ENCODE measurements around the gene LMO1.
A peak's percentile ranks its signal among the peaks of the same experiment; 100 is the strongest.

LMO1 gene

DNA sequence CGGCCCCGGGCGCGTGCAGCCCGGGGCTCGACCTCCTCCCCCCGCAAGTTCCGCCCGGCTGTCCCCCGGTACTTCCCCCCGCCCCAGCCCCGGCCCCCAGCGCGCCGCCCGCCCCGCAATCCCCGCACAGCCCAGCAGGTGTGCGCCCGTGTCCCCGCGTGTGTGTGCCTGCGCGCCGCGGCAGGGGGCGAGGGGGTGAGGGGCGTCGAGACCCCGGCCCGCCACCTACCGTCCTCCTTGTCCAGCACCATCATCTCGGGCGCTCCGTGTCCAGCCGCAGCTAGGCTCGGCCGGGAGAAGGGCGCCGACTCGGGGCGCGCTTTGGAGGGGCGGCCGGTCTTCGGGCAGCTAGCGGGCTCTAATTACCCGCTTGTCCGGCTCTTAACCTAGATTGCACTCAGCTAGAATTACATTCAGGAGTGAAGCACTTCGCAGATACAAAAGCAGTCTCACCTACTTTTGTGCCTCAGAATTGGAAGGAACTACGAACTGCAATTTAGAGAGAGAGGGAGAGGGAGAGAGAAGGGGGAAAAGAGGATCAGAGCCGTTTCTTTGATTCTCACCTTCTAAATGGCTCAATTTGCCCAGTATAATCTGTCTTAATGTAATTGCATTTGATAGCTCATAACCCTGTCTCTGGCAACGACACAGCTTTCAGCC lies 439 bp downstream of the LMO1 start:
- peak; percentile 49 for DNase-seq

DNA sequence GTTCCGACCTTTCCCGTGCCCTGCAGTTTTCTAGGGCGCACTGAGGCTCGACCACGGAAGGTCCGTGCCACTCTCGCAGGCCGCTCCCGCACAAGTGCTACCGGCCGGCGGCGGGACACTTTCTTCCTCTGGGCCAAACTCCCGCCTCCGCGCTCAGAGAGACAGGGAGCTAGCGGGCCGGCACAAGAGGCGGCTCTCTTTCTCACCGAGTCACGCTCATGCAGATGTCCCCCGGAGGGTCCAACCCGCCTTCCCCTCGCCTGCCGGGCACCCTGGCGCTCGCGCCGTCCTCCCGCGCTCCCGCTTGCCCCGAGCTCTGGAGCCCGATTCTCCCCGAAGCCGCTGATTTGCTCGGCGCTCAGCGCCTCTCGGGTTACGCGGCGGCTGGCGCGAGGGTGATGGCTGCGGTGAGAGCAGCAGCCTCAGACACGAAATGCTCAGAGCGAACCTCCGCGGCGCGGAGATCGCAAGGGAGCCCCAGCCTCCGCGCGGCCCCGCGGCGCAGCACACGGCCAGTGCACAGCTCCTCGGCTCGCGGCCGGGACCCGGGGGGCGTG lies 1.0 kb downstream of the LMO1 start:
- peak; percentile 71 for DNase-seq

DNA sequence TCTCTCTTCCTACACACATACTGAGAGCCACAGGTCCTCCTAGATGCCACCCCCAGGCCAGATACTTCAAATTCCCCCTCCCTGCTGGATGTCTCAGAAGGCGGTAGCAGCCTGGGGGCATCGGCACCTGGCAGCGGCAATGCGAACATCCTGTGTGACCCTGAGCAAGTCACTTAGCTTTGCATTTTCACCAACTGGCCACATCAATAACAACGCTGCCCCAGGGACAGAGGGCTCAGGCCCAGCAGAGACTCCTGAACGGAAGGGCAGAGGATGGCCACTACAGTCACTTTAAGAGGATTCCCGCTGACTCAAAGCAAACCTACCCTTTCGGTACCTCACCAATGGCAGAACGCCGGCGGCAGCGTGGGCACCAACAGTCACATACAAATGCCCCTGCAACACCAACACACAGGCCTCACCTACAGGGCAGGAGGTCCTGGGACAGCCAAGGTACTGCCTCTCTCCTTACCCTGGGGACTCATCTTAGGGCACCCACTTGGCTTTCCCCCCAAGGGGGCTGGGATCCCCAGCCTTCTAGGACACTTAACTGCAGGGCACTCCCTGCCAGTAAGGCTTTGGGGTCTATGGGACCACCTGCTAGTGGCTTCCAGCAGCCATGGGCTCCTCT lies 1.6 kb downstream of the LMO1 start:
- no peak for DNase-seq

DNA sequence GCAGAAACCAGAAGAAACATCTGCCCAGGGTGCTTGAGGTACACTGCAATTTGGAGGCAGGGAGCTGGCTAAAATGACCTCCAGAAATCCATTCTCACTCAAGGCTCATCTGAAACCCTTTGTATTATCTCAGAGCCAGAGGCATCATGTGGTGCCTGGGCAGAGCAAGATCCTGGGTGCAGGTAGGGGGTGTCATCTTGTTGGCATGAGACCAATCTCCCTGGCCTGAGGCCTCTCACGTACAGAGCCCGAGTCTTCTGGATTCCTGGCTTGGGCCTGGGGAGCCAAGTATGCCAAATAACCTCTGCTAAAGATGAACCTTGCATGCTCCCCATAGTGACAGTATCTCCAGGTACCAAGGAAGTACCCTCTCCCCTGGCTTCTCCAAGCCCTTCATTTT lies 2.4 kb downstream of the LMO1 start:
- no peak for DNase-seq

DNA sequence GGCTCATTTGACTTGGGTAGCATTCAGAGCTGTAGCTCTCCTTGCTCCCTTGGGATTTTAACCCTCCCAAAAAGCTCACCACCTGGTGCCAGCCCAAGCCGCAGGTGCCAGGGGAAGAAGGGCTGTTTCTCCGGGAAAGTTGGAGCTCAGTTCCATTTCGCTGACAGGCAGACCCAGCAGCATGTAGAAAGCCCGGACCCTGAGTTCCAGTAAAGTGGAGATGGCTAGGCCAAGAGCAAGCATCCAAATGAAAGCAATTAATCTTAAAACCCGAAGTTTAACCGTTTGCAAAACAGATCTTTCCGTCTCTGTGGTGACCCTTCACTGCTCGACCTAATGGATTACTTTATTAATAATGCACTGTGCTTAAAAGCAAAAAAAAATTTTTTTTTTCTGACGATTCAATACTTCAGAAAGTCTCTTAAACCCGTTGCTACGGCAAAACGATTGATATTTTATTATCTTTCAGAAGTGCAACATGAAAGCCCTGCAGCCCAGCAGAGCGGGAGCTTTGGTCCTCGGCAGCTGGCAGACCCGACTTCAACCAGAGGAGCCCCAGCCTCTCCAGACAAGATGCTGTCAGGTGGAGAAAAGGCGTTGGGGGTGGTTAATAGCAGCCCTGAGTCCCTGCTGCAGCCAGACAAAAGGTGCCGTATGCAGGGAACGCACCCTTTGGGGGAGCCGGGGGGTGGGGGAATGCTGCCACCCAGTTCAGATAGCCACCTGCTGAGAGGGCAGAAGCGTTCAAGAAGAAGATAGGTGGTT lies 3.3 kb downstream of the LMO1 start:
- peak; percentile 75 for DNase-seq

DNA sequence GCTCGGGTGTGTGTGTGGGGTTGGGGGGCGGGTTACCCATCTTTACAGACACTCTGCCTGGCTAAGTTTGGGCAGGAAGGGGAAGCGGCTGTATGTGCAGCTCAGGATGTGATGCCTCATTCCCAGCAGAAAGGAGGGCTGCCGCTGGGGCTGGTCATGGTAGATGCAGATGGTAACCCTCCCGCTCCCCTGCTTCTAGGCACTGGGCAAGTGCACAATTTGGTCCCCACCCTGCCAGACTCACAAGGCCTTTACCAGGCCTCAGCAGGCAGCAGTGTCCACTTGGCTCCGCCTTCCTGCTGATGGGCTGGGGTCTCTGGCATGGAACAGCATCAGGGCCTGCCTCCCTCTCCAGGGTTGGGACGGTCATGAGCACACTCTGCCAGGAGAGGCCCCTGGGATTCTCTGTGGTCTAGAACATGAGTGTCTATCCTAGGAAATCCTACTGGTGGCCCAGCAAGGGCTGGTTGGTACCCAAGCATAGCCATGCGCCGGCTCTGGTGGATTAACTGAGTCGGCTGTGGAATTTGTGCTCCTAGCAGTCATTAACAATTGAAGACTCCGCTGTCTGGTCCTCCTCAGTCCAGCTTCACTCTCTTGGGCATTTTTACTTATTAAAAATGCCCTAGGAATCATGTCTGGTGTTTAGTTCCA lies 4.2 kb downstream of the LMO1 start:
- DNase-seq = no peak

DNA sequence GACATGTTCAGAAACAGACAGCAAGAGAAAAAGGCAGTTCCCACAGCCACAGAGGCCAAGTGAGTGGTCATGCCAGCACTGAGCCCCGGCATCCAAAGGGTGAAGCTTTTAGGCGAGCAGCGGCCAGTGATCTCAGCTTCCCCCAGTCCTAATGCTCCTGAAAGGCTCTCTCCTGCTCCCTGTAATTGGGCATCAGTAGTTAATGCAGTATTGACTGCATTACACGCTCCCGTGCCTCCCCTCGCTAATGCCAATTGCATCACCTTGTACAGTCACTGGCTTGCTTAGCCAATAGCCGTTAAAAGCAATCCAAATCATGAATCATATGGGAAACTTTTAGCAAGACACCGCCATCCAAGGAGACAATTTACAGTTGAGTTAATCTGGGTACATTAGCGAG lies 4.9 kb downstream of the LMO1 start:
- DNase-seq = no peak

DNA sequence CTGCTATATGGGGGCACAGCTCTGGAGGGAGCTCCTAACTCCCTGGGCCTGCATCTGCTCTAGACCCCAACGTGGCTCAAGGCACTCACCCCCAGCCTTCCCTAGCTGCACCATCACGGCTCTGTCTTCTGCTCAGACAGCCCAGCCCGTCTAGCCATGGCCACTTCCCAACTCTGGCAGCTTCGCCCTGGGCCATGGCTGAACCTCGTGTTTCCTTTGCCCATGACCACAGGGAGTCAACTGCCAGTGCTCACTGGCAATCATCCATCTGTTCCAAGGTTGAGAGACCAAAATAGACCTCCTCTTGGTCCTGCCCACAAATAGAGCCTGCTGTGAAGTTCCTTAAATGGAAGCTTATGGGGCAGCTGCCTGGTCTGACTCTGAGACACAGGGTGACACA lies 5.4 kb downstream of the LMO1 start:
- no peak for DNase-seq

DNA sequence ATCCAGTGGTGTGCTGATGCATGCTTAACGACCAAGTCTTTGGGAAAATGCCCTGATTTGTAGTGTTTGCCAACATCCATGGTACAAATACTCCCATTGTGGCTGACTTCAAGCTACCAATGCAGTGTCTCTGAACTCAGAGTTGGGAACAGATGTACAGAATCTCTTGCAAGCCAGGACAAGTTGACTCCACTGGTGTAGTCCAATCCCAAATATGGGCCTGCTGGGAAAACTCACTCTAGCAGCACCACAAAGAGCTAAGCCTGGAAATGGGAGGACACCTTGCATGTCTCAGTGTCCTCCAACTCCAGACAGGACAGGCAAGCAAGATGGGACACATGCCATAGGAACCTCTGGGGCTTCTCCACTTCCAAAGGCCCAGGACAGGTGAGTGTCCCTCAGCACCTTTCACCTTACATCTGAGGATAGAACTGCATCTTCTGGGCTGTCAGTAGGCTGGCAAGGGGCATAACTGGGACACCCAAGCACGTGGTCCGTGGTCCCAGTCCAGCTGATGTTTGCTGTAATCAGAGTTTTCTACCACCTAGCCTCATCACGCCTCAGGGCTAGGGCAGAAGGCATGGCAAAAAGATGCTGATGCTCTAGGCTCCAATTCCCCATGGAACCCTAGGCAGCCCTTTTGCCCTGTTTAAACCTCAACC lies 6.5 kb downstream of the LMO1 start:
- no peak for DNase-seq

DNA sequence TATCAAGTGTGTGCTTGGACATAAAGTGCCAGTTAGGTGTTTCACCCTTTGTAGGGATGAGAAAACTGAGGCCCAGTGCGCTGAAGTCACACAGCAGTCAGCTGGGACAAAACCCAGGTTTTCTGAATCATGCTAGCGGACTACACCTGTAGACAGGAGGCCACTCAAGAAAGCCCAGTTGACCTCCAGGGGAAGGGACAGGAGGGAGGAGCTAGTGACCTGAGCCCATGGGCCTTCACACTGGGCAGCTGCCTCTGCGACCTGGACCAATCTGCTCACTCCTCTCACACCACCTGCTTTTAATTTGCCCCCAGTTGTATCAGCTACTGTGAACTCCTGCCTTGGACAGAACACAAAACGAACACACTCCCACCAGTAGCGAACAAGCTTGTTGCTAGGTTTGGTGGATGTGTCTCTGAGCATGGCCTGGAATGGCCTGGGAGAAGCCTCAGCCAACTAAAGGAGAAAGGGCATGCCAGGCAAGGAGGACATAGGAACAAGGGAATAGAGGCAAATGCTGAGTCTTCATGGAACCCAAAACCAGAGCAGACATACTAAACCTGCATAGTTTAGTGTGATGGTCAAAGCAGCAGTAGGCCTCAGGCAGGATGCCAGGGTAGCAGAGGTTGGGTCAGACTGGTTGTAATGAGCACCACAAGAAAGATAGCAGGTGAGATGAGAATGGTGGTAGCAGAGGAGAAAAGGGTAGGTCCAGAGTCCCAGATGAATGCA lies 7.2 kb downstream of the LMO1 start:
- DNase-seq = no peak

DNA sequence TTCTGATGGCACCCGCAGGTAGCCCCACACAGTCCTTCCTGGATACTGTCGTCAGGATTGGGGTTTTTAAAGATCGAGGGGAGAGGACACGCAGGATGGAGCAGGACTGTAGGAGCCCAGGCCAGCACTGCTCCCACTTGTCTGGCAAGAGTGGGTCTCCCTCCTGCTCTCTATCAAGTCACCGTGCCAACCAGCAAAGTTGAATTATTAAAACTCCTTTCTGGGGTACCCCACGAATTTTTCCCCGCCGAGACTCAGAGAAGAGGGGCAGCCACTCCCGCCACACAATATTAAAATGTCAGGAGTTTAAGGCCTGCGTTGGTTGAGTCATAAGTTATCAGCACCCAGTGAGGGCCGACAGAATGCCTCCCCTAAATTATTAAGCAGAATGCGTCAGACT lies 10.1 kb downstream of the LMO1 start:
- no peak for DNase-seq

DNA sequence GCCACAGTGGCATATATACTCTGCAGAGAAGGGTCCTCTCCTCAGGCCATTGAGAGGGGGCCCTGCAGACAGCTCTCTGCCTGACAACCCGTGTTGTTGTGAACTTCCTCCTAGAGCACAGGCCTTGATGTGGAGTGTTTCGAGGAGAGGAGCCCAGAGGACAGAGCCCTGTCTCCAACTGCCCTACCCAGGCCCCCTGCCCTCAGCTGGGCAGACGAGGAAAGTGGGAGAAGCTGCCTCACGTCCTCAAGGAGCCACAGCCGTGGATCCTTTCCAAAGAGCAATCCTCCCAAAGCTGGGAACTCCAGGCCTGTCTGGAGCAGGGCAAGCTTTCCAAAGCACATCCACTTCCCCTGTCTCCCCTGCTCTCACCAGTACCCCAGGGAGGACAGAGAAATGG lies 10.7 kb downstream of the LMO1 start:
- no peak for DNase-seq

DNA sequence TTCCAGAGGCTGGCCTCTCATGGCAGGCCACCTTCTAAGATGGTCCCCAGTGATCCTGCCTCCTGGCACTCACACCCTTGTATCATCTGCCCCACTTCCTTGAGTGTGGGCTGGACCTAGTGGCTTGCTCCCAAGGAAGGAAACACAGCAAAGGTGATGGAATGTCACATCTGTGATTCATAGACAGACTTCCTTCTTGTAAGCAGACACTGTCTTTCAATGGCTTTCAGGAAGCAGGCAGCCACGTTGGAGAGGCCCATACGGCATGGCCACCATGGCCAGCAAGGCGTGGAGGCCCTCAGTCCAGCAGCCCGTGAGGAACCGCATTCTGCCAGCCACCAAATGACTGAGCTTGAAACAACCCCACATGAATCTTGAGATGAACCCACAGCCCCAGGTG lies 11.3 kb downstream of the LMO1 start:
- no peak for DNase-seq

DNA sequence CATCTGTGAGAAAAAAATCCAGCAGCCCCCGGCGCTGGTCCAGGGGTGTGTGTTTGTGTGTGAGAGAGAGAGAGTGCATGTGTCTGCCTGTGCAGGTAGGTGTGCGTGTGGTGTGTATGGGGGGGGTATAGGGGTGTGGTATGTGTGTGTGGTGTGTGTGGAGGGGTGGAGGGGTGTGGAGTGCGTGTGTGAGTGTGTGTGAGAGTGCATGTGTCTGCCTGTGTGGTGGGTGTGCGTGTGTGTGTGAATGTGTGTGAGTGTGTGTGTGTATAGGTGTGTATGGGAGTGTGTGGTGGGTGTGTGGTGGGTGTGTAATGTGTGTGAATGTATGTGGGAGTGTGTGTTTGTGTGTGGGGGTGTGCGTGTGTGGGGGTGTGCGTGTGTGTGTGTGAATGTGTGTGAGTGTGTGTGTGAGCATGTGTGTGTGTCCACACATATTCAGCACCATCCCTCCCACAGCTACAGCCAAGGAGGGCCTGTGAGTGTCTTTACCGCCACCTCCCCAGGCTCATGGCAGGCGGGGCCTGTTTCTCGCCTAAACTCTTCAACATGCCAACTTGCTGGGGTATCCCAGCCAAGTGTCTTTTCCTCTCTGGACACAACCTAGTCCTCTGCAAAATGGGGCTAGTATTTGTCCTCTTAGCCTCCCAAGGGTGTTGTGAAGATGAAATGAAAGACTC lies 11.9 kb downstream of the LMO1 start:
- no peak for DNase-seq

DNA sequence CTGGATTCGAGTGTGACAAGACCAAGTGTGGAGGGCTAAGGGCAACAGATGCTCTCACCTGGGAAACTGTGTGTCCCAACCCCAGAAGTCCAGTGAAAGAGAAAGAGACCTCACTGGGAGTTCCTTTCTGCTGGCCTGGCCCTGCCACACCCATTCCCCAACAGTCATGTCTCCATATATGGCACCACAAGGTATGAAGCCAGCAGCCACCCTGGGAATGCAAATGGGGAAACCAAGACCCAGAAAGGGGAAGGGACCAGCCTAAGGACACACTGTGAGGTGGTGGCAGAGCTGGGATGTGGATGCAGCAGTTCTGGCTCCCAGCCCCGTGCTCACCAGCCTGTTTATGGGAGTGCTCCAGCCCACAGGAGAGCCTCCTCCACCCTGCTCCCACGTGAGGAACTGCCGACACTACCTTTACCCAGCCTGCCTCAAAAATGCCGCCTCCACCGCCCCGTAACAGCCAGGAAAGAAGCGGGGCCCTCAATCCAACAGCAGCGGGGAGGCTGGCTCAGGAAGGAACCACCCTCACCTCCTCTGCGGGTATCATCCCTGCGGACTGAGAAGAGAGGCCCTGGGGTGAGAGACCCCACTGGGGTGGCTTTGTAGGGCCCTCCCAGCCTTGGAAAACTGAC lies 12.6 kb downstream of the LMO1 start:
- DNase-seq = no peak

DNA sequence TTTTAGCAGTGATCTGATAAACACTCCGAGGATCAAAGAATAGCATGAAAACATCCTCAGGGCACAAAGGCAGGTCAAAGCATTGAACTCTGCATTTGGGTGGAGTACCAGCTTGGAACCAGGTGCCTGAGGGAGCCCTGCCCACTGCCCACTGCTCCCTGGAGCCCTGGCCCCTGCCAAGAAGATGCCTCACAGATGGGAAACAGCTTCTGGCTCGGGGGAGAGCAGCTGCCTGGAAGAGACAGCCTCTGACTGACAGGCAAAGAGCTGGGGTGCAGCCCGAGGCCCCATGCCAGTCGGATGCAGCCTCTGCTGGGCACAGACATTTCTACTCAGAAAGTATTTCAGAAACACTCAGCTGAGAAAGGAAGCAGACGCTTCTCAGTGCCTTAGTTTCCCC lies 13.2 kb downstream of the LMO1 start:
- DNase-seq = no peak

DNA sequence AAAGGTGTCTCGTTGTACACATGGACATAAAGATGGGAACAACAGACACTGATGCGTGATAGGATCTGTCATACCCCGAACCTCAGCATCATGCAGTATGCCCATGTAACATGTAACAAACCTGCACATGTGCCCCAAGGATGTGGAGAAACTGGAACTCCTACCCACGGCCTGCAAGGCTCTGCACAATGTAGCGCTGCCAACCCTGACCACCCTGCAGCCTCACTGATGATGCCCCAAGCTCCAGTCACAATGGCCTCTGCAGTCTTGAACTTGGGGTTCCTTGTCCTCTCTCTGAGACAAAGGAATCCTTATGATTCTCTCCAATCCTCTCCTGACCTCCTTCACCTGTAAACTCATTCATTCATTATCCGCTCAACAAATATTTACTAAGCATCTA lies 14.2 kb downstream of the LMO1 start:
- DNase-seq = no peak

DNA sequence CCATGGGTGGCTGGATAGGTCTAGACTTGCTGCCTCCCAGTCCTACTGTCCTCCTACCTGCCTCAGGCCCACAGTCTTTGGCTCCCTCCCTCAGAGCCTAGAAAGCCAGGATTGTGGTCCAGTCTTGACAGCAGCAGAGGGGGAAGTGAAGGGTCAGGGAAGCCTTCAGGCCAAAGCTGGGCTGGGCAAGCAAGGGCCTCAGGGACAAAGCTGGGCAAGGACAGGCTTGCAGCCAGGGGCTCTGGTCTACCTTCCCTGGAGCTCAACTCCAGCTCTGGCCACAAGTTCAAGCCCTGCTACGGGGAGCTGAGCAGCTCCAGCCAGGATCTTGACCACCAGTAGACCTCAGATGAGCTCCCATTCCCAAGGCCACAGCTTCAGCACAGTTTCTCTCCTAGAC lies 14.9 kb downstream of the LMO1 start:
- DNase-seq = no peak

DNA sequence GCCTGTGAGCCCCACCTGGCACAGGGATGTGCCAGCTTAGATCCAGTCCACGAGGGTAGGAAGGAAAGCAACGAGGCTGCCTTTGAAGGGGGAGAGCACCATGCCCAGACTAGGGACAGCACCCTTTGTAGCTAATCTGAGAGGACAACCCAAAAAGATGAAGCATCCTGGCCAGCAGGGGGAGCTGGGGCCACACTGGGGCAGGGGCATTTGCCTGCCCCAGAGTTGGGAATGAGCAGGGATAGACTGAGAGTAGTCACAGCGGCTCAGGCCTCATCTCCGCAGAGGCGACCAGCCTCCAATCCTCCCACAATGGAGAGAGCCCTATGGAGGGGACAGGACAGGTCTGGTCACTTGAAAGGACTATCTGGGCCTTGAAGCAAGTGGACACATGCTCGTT lies 16.4 kb downstream of the LMO1 start:
- DNase-seq = peak; percentile 58

DNA sequence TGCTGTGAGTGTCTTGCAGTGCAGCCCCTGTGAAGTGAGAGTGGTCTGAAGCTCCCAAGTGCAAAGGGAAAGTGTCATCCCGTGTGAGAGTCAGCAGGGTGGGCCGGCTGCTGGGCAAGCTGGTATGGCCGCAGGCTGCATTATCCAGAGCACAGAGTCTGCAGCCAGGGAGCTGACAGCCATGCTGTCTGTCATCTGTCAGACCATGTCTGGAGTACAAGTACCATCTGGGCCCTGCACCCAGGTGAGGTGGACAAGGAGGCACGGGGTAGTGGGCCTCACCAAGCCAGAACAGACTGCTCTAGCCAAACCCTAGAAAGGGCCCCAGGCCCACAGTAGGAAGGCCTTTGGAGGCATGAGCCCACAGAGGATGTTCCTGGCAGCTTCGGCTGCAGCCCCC lies 20.2 kb downstream of the LMO1 start:
- DNase-seq = no peak

All from NCI-H2107 (cell line).